HG03439 (cell line): ENCODE measurements around the gene TNN.
"Not testable (repeated sequence)": the region's sequence is repeated elsewhere in the genome, so short reads cannot be mapped to it uniquely, and the experiment has no call there.

Source experiments
- ATAC-seq: cut with Tn5 transposase; IDR thresholded peaks from one replicate; pipeline ENCODE4 v1.9.1; 2021; ENCODE audit warnings: mild to moderate bottlenecking, moderate library complexity; ENCODE audit not compliant: unreplicated experiment

TNN gene

GRCh38 chr1:175071276-175071943, 3.8 kb downstream of the TNN start:
- ATAC-seq = no peak

GRCh38 chr1:175072099-175072951, 4.7 kb downstream of the TNN start:
- ATAC-seq = no peak

- ATAC-seq = no peak
Measured at GRCh38 chr1:175073061-175073460, 5.4 kb downstream of the TNN start.

- no peak for ATAC-seq
Measured at GRCh38 chr1:175073633-175074032, 6.0 kb downstream of the TNN start.

- no peak for ATAC-seq
Measured at GRCh38 chr1:175075572-175076568, 8.2 kb downstream of the TNN start.

- no peak for ATAC-seq
Measured at GRCh38 chr1:175077356-175078030, 9.9 kb downstream of the TNN start.

GRCh38 chr1:175078629-175079028, 11.0 kb downstream of the TNN start:
- ATAC-seq = no peak

- no peak for ATAC-seq
Measured at GRCh38 chr1:175079338-175079737, 11.7 kb downstream of the TNN start.

GRCh38 chr1:175080030-175080429, 12.4 kb downstream of the TNN start:
- ATAC-seq = no peak

GRCh38 chr1:175081983-175082382, 14.3 kb downstream of the TNN start:
- ATAC-seq = no peak

GRCh38 chr1:175088525-175088951, 20.9 kb downstream of the TNN start:
- ATAC-seq = no peak

GRCh38 chr1:175089136-175089718, 21.6 kb downstream of the TNN start:
- no peak for ATAC-seq

- ATAC-seq = no peak
Measured at GRCh38 chr1:175090780-175091179, 23.1 kb downstream of the TNN start.

GRCh38 chr1:175094626-175095025, 27.0 kb downstream of the TNN start:
- no peak for ATAC-seq

GRCh38 chr1:175095069-175095468, 27.4 kb downstream of the TNN start:
- no peak for ATAC-seq

- no peak for ATAC-seq
Measured at GRCh38 chr1:175095978-175096607, 28.5 kb downstream of the TNN start.

GRCh38 chr1:175097361-175097760, 29.7 kb downstream of the TNN start:
- ATAC-seq = no peak

- no peak for ATAC-seq
Measured at GRCh38 chr1:175099916-175100315, 32.3 kb downstream of the TNN start.

- not testable (repeated sequence) for ATAC-seq
Measured at GRCh38 chr1:175102166-175102565, 34.5 kb downstream of the TNN start.

- not testable (repeated sequence) for ATAC-seq
Measured at GRCh38 chr1:175106536-175106935, 38.9 kb downstream of the TNN start.
